CD4-positive, alpha-beta T cell treated with Interferon alpha-2 for 1 hour (primary cell): ENCODE results near the gene STXBP1.

Experiments used
- DNase-seq, 2 donors: peaks; one replicate each; pipeline ENCODE4 v3.0.0-alpha.2; 2020 to 2022

The STXBP1 gene

DNA sequence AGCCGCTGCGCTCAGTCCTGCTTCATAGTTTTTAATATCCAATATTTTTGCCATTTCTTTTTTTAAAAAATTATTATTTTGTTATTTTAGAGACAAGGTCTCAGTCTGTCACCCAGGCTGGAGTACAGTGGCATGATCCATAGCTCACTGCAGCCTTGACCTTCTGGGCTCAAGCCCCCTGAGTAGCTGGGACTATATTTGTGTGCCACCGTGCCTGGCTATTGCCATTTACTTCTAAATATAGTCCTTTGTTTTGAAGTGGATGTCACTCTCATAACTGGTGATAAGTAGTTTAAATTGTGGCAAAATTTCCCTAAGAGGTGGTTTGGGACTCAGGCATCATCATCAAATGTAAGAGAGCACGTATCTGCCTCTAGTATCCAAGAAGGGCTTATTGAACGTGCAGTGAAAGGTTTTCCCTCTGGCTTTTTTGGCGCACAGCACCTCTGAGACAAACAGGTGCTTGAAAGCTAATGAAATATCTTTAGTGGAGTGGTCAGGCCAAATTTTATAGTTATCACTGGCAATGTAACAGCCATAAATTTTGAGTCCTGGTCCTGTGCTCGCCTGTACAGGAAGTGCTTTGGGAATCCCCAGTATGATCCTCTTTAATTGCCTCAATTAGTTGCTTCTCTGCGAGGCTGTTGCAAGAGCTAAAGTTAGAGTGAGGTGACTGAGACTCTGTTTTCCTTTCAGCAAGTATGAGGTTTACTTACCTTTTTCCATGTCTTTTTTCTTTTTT lies 14.8 kb downstream of the STXBP1 start:
- DNase-seq: no peak

- DNase-seq: no peak
Measured at GRCh38 chr9:127627494-127627855, 15.4 kb downstream of the STXBP1 start.

GRCh38 chr9:127628758-127629467 lies 16.8 kb downstream of the STXBP1 start:
- DNase-seq: no peak

DNA sequence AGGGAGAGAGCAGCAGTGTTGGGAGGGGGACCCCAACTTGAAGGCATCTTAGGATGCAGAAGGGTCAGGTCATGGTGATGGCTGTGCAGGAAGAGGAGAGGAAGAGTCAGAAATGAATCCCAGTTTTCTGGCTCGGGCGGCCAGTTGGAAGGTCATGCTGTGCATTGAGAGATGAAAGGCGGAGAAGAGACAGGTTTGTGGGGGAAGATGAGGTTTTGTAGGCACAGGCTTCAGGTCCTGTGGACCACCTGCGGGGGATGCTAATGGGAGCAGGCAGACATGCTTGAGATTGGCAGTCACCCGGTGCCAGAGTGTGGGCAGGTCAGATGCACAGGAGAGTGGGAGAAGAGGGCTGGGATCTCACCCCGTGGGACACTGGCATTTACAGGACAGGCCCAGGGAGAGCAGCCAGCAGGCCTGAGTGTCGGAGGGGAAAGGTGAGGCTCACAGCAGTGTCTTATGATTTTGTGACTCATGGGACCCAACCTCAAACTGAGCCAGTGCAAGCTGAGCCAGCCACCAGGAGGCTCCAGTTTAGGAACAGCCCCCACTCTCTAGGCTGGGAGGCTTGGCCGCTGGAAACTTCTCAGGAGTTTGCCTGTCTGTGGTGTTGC lies 17.5 kb downstream of the STXBP1 start:
- no peak for DNase-seq

GRCh38 chr9:127633216-127633862 lies 21.3 kb downstream of the STXBP1 start:
- no peak for DNase-seq

DNA sequence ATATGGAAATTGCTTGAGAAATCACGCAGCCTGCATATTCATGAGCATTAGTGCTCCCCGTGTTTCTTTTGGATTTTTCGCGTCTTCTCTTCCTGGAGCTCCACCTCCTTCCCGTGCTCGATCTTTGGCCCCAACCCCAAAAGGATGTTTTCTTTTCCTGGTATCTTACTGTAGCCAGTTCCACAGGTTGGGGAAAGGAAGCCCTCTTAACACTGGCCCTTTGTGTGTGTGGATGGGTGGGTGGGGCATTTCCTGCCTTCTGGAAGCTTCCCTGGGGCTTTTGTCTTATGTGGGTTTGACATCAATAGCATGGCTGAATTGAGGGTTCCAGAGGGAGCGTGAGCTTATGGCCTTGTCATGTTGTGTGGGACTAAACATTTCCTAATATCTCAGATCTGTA lies 21.9 kb downstream of the STXBP1 start:
- DNase-seq: no peak

DNA sequence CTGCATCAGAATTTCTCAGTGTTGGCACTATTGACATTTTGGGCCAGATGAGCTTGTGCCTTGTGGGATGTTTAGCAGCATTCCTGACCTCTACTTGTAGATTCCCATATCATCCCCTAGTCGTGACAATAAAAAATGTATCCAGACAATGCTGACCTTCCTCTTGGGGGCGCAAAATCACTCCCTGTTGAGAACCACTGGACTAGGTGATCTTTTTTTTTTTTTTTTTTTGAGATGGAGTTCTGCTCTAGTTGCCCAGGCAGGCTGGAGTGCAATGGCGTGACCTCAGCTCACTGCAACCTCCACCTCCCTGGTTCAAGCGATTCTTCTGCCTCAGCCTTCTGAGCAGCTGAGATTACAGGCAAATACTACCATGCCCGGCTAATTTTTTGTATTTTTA lies 22.6 kb downstream of the STXBP1 start:
- no peak for DNase-seq

- DNase-seq: no peak
Measured at GRCh38 chr9:127635201-127635735, 23.2 kb downstream of the STXBP1 start.

GRCh38 chr9:127637322-127637847 lies 25.3 kb downstream of the STXBP1 start:
- no peak for DNase-seq

- DNase-seq: no peak
Measured at GRCh38 chr9:127640908-127641545, 28.9 kb downstream of the STXBP1 start.

GRCh38 chr9:127642082-127642740 lies 30.1 kb downstream of the STXBP1 start:
- no peak for DNase-seq

DNA sequence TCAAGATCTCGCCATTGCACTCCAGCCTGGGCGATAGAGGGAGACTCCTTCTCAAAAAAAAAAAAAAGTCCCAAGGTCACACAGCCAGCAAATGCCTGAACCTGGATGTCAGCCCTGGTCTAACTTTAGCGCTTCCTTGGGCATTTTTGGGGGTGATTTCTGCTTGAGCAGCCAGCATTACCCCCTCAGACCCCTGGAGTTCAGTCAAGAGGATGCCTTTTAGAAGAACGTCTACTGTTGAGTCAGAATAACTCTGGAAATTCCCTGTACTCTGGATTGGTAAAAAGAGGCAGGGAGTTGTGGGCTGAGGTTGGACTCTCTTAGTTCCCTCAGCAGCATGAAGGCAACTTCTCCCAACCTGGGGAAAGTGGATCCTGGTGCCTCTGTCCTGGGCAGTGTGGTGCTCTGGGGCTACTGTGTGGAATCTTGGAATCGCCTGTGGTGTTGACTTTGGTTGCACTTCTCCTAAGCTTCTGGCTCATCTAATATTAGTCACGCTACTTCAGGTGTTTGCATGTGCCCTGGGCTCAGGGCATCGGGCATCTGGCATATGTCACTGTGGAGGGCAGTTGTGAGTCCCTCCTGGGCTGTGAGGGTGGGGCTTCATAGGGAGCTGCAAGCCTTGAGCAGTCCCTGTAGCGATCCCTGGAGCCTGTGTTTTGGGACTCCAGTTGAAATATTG lies 32.2 kb downstream of the STXBP1 start:
- DNase-seq: no peak

GRCh38 chr9:127644943-127645342 lies 32.9 kb downstream of the STXBP1 start:
- no peak for DNase-seq

DNA sequence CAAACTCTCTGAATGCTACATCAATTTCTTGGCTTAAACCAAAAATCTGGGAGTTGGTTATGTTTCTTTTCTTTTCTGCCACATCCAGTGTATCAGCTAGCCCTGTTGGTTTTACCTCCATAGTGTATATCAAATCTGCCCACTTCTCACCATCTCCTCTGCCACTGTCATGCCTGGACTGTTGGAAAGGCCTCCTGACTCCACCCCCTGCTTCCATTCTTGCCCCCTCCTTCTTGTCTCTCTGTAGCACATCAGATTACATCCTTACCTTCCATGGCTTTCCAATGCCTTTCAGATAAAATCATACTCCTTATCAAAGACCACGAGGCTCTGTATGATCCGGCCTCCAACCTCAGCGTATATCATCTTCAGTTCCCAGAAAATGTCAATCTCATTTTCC lies 35.4 kb downstream of the STXBP1 start:
- no peak for DNase-seq

DNA sequence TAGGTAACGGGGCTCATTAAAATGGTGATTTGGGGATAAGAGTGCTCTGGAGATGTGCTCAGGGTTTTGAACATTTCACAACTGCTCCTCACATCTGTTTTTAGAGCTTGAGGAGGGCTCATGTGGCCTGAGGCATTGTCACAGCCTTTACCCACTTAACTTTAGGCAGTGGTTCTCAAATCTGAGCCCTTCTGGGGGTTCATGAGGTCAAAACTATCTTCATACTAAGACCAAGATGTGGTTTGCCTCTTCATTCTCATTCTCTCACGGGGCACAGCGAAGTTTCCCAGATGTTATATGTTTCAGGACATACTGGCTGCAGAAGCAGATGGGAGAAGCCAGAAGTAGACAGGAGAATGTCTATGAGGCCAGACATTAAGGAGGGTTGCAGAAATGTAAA lies 38.4 kb downstream of the STXBP1 start:
- DNase-seq: no peak

- no peak for DNase-seq
Measured at GRCh38 chr9:127651697-127652610, 39.9 kb downstream of the STXBP1 start.

DNA sequence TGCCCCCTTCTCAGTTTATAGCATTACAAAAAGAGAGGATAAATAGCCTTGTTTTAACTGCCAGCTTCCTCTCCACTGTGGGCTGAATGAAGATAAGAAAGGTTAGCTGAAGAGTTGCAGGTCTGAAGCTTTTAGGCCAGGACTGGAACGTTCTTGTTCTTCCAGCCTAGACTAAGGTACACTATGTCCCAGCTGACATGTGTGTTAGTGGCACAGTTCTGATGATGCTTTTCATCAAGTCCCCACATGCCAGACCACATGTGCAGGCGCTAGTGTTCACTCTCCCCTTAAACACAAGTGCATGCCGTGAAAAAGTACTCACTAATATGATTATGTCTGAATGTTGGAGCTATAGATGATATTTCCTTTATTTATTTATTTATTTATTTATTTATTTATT lies 40.7 kb downstream of the STXBP1 start:
- no peak for DNase-seq

- no peak for DNase-seq
Measured at GRCh38 chr9:127654619-127655018, 42.5 kb downstream of the STXBP1 start.

- no peak for DNase-seq
Measured at GRCh38 chr9:127658428-127658827, 46.4 kb downstream of the STXBP1 start.
